ENCODE results near the gene CALML5.

The CALML5 gene

GRCh38 chr10:5532618-5533097 lies 33.3 kb upstream of the CALML5 start:
- no peak for DNase-seq

GRCh38 chr10:5532307-5532605 lies 32.9 kb upstream of the CALML5 start:
- no peak for DNase-seq

- no peak for DNase-seq
Measured at GRCh38 chr10:5531558-5532306, 32.4 kb upstream of the CALML5 start.

DNA sequence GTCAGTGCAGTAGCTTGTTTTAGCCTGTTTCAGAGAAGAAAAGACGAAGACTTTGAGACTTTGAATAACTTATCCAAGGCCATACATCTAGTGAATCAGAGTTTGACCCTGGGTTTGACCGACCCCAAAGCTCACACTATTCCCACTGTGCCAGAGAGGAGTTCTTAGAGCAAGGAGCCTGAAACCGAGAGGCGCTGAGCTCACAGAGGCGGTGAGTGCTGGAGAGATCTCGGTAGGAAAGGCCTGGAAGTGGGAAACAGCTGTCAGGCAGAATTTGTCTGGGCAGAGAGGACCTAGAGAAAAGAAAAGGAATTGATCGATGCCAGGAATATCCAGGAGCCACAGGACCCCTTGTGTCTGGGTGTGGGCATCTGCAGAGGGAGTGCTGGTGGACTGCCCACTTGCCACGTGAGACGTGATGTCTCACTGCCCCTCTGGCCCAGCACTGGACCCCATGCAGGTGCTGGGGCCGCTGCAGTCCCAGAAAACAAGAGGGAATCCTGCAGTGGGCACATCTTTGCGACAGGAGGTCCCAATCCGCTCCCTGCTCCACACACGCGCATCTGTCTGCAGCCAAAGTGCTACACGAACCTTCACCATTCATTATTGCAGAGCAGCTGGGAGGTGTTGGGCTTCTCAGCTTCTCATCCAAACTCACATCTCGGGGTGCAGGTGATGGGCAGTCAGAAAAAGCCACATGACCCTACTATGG lies 31.6 kb upstream of the CALML5 start:
- no peak for DNase-seq

GRCh38 chr10:5530412-5530806 lies 31.0 kb upstream of the CALML5 start:
- DNase-seq = no peak

DNA sequence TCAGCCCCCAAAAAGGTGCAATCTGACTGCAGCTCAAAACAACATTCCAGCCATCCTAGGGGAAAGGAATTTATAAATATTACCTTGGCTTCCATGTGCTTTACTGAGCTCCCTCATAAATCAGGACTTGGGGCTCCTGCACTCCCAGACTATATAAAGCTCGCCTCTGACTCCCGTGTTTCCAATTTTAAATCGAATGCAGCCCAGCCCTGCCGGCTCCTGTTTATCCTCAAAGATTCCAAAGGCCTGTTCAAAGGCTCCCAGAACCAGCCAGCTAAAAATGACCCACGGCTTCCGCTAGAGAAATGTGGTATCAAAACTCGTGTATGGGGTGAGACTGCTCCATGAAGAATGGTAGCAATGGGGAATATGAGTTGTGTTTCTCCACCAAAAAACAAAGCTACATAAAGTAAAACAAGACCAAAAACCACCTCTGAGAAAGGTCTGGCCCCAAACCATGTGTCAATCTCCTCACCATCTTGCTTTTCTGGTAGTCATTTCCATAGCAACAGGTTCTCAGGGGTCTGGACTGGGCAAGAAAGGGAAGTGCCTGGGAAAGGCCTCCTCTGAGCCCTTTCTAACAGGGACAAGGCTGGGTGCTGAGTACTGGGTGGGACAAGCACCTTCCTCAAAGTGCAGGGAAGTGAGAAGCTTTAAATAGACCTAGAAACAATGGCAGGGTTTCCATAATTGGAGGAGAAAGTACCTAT lies 30.5 kb upstream of the CALML5 start:
- DNase-seq = no peak

GRCh38 chr10:5528989-5529701 lies 29.8 kb upstream of the CALML5 start:
- DNase-seq = no peak

- DNase-seq = no peak
Measured at GRCh38 chr10:5527332-5528200, 28.2 kb upstream of the CALML5 start.

DNA sequence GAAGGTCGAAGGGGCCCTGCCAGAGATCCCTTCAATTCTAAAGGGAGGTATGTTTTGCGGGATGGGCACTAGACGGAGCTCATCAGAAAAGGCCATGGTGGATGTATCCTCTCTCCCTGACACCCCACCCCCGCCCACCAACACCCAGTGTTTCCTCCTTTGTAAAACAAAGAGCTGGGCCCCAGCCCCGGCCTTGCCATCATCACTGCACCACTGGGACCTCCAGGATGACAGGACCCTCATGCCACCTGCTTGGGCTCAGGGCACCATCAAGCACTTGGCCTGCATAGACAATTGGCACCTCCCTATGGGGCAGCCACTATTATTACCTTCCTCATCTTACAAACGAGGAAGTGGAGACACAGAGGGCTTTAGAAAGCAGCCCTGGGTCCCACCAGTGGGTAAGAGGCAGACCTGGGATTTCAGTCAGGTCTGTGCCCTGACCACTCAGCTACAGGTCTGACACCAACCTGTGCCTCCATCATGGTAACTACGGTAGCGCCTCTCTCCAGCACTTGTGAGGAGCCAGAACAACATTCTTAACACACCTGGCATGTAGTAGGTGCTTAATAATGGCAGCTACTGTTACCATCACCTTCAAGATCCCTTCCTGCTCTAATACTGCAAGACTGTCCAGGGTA lies 27.4 kb upstream of the CALML5 start:
- no peak for DNase-seq

DNA sequence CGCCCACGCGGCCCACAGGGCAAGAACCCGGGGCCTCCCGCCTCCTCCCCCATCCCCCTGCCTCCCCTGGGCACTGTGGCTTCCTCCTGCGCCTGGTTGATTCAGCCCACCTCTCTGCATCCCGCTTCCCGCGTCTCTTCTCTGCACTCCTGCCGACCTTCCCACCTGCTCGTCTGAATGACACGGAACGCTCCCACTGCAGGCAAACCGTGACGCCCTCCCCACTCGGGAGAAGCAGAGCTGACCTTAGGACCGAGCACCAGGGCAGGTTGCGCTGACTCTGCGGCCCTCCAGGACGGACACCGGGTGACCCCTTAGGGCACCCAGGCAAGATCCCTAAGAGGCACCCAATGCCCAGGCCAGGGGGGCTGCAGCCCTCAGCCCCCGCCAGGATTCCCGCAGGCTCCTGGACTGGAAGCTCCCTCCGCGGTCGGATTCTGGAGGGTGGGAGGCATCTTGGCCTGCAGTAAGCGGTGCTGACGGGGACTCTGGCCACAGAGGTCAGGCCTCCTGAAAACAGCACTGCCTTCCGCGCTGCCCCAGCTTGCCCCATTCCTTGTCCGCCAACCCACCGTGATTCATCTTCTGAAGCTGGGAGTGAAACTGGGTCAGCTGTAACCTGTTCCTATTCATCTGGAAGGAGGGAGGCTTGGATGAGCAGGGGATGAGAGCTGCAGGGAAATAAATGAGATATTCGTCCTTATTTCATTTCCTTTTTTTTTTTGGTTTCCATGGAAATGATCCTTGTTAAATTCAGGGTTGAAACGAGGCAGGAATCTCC lies 26.4 kb upstream of the CALML5 start:
- no peak for DNase-seq

DNA sequence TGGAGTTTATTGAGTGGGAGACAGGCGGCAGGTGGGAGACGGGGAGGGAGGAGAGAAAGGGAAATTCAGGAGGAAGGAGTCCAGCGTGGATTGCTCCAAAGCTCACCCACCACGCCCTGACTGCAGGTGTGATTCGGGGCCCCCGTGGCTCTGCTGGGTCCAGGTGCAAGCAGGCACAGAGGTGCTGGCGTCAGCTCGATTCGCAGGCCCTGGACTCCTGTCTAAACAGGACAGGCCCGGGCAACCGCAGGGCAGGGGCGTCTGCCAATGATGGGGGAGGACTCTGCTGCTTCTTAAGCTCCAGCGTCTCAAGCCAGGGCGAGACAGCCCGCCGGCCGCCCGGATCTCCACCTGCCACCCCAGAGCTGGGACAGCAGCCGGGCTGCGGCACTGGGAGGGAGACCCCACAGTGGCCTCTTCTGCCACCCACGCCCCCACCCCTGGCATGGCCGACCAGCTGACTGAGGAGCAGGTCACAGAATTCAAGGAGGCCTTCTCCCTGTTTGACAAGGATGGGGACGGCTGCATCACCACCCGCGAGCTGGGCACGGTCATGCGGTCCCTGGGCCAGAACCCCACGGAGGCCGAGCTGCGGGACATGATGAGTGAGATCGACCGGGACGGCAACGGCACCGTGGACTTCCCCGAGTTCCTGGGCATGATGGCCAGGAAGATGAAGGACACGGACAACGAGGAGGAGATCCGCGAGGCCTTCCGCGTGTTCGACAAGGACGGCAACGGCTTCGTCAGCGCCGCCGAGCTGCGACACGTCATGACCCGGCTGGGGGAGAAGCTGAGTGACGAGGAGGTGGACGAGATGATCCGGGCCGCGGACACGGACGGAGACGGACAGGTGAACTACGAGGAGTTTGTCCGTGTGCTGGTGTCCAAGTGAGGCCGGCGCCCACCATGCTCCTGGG lies 25.5 kb upstream of the CALML5 start, which contains the start of gene CALML3:
Gene CALML3 (plus strand): TSS at position 321 of the 920 bp plus-strand sequence. CDS start 125 bp downstream, at position 446.
- DNase-seq = no peak

DNA sequence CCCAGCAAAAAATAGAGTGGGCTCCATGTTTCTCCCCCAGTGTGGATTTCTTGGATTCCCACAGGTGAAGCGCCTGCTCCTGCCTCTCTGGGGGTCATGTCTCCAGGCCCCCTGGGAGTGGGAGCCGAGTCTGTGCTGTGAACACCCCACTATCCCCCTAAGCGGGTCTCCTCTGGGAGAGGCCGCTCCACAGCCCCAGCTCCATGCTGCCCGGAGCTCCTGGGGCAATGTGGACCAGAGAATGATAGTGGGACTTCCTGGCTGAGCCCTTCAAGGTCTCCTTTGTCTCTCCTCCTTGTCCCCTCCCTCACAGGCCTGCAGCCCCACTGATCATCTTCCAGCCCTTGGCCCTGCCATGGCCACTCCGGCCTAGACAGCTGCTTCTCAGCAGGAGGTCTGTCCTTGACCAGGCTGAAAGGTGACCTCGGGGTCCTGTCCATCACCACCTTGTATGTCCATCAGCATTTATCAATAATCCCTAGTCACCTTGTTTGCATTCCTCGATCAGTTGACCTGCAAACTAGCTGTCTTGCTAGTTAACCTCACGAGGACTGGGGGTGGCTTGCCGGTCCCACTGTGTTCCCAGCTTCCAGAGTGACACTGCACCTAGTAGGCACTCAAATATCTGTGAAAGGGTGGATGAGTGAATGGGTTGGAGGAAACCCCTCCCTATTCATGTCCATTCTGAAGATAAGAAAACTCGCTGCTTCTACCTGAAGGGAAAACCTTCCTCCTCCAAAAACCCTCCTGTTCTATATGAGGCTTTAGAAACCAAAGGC lies 24.6 kb upstream of the CALML5 start:
- no peak for DNase-seq

DNA sequence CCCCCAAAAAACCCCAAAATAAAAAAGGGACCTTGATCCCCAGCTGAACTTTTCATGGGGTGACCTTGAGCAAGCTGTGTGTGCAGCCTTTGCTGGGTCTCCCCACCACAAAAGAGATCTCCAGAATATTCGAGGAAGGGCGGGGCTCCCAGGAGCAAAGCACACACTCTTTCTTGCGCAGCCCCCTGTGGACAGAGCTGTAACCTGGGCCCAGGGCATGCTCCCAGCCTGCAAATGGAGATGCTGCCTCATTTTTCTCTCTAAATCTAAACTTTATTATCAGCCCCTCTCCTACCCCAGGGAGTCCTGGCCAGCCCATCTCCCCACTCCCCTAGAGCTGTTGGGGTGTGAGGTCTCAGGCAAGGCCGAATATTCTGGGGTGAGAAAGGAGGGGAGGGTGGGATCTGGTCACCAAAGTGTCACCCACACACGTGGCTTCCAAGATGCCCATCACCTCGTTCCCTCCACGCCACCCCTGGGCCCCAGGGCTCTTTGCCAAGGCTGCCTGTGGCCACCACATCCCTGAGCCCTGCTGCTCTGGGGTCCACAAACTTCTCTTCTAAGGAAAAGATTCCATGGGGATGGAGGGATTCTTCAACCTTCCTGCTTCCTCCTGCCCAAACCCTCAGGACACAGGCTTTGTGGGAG lies 23.7 kb upstream of the CALML5 start:
- DNase-seq = no peak

- no peak for DNase-seq
Measured at GRCh38 chr10:5519054-5519453, 19.7 kb upstream of the CALML5 start.

GRCh38 chr10:5518143-5518542 lies 18.8 kb upstream of the CALML5 start:
- DNase-seq = no peak

DNA sequence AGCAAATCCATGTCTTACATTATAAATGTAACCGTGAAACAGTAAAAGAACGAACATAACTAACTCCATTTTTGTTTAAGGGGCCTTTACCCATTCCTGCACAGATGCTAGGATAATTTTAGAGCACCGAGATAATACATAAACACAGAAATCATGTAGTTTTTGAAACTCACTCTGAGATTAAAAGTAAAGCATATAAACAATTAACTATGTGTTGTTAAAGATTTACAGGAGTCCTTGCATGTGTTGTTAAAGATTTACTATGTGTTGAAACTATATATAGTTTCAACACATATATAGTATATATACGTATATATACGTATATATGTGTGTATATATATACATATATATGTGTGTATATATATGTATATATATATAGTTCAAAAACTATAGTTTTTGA lies 18.2 kb upstream of the CALML5 start:
- no peak for DNase-seq

DNA sequence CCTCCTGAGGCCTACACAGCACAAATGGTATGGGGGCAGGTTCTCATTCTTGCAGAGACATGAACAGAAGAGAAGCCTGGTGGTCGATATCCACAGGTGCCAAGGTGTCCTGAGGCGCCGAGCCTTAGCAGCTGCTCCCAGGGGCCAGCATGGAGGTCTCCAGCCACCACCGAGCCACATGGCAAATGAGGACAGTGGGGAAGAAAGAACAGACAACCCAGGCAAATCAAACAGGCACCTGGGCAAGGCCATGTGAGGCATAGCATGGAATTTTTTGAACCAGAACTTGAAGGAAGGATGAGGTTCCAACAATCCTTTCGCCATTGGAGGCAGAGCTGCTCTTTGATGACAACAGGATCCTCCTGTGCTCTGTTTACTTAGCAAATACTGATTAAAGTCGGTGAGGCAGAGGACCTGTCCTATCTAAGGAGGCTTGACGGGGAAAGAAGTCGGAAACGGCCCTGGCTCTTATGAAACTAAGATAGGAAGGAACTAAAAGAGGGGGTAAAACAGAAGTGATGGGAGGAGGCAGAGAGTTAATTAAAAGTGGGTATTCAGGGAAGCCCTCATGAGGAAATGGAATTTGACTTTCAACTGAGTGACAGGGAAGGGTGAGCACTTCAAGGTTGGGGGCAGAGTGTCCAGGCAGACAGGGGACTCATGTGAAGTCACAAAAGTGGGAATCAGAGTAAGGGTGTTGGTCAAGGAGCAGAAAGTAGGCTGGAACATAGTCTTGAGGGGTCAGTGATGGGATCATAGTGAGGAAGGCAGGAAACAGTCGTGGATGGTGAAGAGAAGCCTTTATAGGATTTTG lies 16.8 kb upstream of the CALML5 start:
- no peak for DNase-seq
